C4-2B (cell line): ENCODE data around the gene MRRF.

ENCODE experiments used
- ZFX ChIP-seq: fragments of 450-650 bp; IDR thresholded peaks from 2 replicates; pipeline ENCODE4 v1.6.1; 2017
- TF ChIP-seq, protein P1 (sequence below): fragments of 450-650 bp; conservative IDR thresholded peaks from 2 replicates; pipeline ENCODE4 v1.5.1; 2017; ENCODE audit warnings: mild to moderate bottlenecking

DNA sequence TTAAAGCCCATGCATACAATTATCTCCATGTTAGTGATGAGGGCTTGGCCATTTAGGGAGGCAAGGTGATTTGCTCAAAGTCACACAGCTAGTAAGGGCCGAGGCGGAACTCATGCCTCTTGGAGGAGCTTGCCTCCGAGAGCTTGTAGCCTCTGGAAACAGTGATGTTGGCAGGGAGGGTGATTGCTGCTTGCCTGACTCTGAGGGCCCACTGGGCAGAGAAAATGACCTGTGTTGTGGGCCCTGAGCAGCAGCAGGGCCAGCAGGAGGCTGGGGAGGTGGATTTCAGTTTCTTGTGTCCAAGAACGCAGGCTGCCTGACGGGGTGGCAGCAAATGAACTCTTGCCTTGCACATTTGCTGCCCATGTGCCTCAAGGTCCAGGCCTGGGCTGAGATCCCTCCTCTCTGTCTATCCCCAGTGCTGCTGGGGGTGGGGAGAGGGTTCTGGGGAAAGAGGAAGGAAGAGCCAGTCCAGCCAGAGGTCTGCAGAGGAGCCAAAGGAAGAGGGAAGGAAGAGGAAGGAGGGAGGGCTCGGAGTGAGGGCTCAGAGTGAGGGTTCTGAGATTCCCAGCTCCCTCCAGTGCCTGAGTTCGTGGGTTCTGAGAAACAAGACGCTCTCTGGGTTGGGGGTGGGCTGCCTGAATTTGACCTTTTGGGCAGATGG is 90.0 kb downstream of the MRRF start:
- TF ChIP-seq, protein P1, sequence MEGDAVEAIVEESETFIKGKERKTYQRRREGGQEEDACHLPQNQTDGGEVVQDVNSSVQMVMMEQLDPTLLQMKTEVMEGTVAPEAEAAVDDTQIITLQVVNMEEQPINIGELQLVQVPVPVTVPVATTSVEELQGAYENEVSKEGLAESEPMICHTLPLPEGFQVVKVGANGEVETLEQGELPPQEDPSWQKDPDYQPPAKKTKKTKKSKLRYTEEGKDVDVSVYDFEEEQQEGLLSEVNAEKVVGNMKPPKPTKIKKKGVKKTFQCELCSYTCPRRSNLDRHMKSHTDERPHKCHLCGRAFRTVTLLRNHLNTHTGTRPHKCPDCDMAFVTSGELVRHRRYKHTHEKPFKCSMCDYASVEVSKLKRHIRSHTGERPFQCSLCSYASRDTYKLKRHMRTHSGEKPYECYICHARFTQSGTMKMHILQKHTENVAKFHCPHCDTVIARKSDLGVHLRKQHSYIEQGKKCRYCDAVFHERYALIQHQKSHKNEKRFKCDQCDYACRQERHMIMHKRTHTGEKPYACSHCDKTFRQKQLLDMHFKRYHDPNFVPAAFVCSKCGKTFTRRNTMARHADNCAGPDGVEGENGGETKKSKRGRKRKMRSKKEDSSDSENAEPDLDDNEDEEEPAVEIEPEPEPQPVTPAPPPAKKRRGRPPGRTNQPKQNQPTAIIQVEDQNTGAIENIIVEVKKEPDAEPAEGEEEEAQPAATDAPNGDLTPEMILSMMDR: no peak
- no peak for TF ChIP-seq ZFX
